ENCODE results near the gene CNNM4. TPM values are rescaled to one million over a fixed set of nuclear protein-coding genes. Genes with fewer than 3 reads are reported as not detected.

Gene CNNM4
- total RNA-seq (1 to 10 TPM; 2.3 to 6.6 (median 3.4) TPM), polyA plus RNA-seq (10 to 100 TPM in 1 of 3 donors, 1 to 10 TPM in 2; 9.0 to 36.7 (median 9.2) TPM)

GRCh38 chr2:96760036-96760985 is at the start of gene CNNM4:
Gene CNNM4, plus strand, starts transcription at chr2:96760902. Its CDS starts 98 bp downstream, at chr2:96761000.
- TF ChIP-seq CTCF (IDR thresholded peaks at IDR 0.05) (peak in 2 of 4 experiments; percentile 16 to 34), POLR2A (IDR thresholded peaks at IDR 0.05) (no peak), POLR2AphosphoS5 (IDR thresholded peaks at IDR 0.05) (peak in 3 of 4 donors; percentile 56 to 68 (median 61))
- Histone ChIP-seq H3K36me3 (no peaks in the 10 kb centered on the region), H3K27ac (peak within 1 kb of the TSS; percentile 81 to 87 (median 84)), H3K4me3 (peak within 1 kb of the TSS; percentile 64 to 83 (median 74)), H3K4me1 (peaks cover 0 to 47% (median 43%) of the 10 kb centered on the region in 4 donors), H3K9me3 (no peaks in the 10 kb centered on the region), H3K27me3 (no peaks in the 10 kb centered on the region)
- intact Hi-C loops (cut with DNase I): loop anchor here (1.0 to 10.0 kb wide), 7 partner anchors 42 to 334 kb away; partner anchors contain the start of genes ANKRD39, ARID5A, CNNM3 and FAHD2B
- whole genome bisulfite sequencing, 2 donors: 5% methylated on average over 62 of the region's 62 CpGs
- DNase-seq: peak; percentile 97

- H3K27me3 ChIP-seq: no peaks in the 10 kb centered on the region
- intact Hi-C loops (cut with DNase I): no loop called here
- H3K27ac ChIP-seq: no peak overlapping the region
- H3K4me1 ChIP-seq: no peaks in the 10 kb centered on the region
- TF ChIP-seq CTCF (IDR thresholded peaks at IDR 0.05): no peak
- no peak for TF ChIP-seq POLR2AphosphoS5 (IDR thresholded peaks at IDR 0.05)
- peaks cover 35 to 84% (median 49%) of the 10 kb centered on the region in 4 donors for H3K36me3 ChIP-seq
- no peak overlapping the region for H3K4me3 ChIP-seq
- DNase-seq: no peak
- WGBS, 2 donors: 91 to 93% methylated on average over 3 of the region's 3 CpGs
- no peaks in the 10 kb centered on the region for H3K9me3 ChIP-seq
Observed at GRCh38 chr2:96710985-96711384, 49.7 kb upstream of the CNNM4 start.

- H3K9me3 ChIP-seq: no peaks in the 10 kb centered on the region
- DNase-seq: no peak
- WGBS, 2 donors: 47 to 79% methylated on average over 5 of the region's 5 CpGs
- no peaks in the 10 kb centered on the region for H3K4me1 ChIP-seq
- intact Hi-C loops (cut with DNase I): no loop called here
- no peak for TF ChIP-seq CTCF (IDR thresholded peaks at IDR 0.05)
- TF ChIP-seq EP300 (IDR thresholded peaks at IDR 0.05): no peak
- TF ChIP-seq POLR2AphosphoS5 (IDR thresholded peaks at IDR 0.05): no peak
- no peak for TF ChIP-seq POLR2A (IDR thresholded peaks at IDR 0.05)
- H3K27me3 ChIP-seq: no peaks in the 10 kb centered on the region
- peaks cover 15 to 56% (median 18%) of the 10 kb centered on the region in 4 donors for H3K36me3 ChIP-seq
- no peak overlapping the region for H3K27ac ChIP-seq
- no peak overlapping the region for H3K4me3 ChIP-seq
Observed at GRCh38 chr2:96715658-96716057, 45.0 kb upstream of the CNNM4 start.

- Histone ChIP-seq H3K36me3 (peaks cover 8 to 49% (median 10%) of the 10 kb centered on the region in 4 donors), H3K27ac (no peak overlapping the region), H3K27me3 (no peaks in the 10 kb centered on the region), H3K4me1 (no peaks in the 10 kb centered on the region), H3K9me3 (no peaks in the 10 kb centered on the region), H3K4me3 (no peak overlapping the region)
- TF ChIP-seq EP300 (IDR thresholded peaks at IDR 0.05): no peak
- no peak for TF ChIP-seq POLR2AphosphoS5 (IDR thresholded peaks at IDR 0.05)
- TF ChIP-seq CTCF (IDR thresholded peaks at IDR 0.05): no peak
- no peak for TF ChIP-seq POLR2A (IDR thresholded peaks at IDR 0.05)
- no peak for DNase-seq
- intact Hi-C loops (cut with DNase I): no loop called here
Observed at GRCh38 chr2:96716388-96716787, 44.3 kb upstream of the CNNM4 start.

Data from sigmoid colon (tissue), 7 donors.